ENCODE results near the gene RAB3IL1.
"Not testable (repeated sequence)": the region's sequence is repeated elsewhere in the genome, so short reads cannot be mapped to it uniquely, and the experiment has no call there.

RAB3IL1 gene

GRCh38 chr11:61953632-61954031, 36.3 kb upstream of the RAB3IL1 start:
- DNase-seq (ENCODE audit: low read depth), result not testable (repeated sequence)

DNA sequence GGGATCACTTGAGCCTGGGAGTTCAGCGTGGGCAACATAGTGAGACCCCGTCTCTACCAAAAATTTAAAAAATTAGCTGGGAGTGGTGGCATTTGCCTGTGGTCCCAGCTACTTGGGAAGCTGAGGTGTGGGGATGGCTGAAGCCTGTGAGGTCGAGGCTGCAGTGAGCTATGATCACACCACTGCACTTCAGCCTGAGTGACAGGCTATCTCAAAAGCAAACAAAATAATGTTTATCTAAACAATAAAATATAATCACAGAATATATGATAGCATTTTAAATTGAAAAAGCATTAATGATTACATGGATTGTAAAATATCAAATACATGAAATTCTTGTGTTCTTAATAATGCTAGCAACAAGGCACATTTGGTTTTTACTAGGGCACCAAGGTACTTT, 35.5 kb upstream of the RAB3IL1 start:
- no peak for DNase-seq (ENCODE audit: low read depth)

DNA sequence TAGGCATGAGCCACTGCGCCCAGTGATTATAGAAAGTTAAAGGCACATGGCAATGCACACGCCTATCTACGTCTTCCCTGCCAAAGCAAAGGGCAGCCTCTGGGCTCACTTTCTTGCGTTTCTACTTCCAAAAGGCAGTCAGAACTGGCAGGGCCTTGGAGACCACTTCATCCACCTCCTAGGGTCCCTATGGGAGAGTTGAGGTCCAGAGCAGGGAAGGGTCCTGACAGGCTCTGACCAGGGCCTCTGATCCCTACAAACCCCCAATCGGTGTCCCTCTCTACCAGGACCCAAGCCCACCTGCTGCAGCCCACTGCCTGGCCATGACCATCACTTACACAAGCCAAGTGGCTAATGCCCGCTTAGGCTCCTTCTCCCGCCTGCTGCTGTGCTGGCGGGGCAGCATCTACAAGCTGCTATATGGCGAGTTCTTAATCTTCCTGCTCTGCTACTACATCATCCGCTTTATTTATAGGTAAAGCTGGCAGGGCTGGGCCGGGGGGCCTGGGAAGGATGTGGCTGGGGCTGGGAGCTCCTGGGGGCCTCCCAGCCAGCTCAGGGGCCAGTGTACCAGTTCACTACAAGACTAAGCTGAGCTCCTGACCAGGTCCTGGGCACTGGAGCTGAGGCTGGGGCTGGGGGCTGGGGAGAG, 34.2 kb upstream of the RAB3IL1 start:
- DNase-seq (ENCODE audit: low read depth), result no peak

DNA sequence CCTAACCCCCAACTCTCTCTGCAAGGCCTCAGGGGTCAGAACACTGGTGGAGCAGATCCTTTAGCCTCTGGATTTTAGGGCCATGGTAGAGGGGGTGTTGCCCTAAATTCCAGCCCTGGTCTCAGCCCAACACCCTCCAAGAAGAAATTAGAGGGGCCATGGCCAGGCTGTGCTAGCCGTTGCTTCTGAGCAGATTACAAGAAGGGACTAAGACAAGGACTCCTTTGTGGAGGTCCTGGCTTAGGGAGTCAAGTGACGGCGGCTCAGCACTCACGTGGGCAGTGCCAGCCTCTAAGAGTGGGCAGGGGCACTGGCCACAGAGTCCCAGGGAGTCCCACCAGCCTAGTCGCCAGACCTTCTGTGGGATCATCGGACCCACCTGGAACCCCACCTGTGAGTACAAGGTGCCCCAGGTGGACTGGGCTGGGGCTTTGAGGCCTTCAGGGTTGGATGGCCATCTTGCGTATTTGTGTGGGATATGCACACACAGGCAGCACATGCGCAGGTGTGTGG, 32.7 kb upstream of the RAB3IL1 start, which contains the start of gene BEST1:
TSS of gene BEST1 (plus strand) at position 317 of the 513 bp plus-strand sequence. CDS start 1,456 bp downstream, outside the sequence.
- DNase-seq (ENCODE audit: low read depth), result no peak

- DNase-seq (ENCODE audit: low read depth), result no peak
Observed at GRCh38 chr11:61949169-61950034, 32.0 kb upstream of the RAB3IL1 start.

DNA sequence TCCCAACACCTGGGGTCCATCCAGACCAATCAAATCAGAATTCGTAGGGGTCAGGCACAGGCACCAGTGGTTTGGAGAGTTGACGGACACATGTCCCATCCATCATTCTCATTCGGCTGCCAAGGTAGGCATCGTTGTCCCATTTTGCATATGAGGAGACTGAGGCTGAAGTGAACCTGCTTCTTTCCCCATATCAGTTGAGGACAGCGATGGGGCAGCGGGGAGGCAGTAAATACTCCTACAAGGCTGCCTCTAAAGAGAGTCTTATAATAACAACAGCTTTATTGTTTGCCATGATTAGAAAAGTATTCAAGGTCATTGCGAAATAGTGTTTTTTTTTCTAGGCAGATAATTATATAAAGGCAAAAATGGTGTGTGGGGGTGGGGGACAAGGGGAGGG, 31.1 kb upstream of the RAB3IL1 start:
- DNase-seq (ENCODE audit: low read depth), result no peak

DNA sequence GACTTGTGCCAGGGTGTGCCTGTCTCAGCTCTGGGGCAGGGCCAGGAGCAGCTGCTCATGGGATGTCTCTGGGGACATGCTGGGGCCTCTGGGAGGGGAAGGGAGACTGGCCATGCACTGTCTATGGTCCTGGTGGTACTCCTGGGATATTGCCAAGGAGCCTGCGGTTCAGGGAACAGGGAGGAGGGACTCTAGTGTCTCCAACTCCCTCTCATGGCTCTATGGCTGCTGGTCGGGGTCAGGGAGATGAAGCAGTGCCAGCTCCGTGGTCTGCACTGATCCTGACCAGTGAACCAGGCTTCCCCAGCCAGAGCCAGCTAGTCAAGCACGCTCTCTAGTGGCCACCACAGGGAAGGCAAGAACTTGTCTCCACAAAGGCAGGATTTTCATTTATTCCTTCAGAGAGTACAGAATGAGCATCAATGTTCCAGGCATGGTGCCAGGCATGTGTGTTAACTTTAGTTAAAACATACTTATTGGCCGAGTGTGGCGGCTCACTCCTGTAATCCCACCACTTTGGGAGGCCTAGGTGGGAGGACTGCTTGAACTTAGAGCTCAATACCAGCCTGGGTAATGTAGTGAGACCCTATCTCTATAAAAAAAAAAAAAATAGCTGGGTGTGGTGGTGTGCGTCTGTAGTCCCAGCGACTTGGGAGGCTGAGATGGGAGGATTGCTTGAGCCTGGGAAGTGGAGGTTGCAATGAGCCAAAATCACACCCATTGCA, 30.3 kb upstream of the RAB3IL1 start:
- peak; percentile 43 for DNase-seq (ENCODE audit: low read depth)

DNA sequence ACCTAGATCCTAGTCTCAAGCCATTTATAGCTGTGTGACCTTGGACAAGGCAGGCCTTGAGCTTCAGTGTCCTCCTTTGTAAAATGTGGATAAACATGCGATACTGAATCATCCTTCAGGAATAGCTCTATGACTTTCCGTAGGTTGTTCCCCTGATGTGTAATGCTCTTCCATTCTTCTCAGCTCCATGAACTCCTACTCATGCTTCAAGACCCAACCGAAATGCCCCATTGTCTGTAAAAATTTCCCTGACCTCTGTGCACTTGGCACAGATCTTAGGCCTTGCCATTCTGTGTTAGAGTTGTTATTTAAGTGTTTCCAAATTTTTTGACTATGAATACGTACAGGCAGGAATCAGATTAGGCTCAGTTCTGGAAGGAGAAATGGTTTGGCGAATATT, 29.5 kb upstream of the RAB3IL1 start:
- DNase-seq (ENCODE audit: low read depth), result no peak

DNA sequence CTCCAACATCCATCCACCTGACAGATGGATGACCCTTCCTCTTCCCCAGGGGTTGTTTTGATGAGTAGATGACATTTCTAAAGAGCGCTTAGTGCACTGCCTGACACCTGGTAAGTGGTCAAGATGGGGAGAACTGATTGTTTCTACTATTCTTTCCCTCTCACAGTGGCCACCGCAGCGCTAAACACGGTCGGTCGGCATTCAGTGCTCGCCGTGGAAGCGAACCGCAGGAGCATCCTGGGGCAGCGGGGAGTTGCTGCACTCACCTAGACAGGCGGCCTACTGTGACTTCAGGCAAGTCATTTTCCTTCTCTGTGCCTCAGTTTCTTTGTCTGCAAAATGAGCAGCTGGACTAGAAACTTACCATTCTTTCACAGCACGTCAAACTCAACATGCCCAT, 27.8 kb upstream of the RAB3IL1 start:
- no peak for DNase-seq (ENCODE audit: low read depth)

DNA sequence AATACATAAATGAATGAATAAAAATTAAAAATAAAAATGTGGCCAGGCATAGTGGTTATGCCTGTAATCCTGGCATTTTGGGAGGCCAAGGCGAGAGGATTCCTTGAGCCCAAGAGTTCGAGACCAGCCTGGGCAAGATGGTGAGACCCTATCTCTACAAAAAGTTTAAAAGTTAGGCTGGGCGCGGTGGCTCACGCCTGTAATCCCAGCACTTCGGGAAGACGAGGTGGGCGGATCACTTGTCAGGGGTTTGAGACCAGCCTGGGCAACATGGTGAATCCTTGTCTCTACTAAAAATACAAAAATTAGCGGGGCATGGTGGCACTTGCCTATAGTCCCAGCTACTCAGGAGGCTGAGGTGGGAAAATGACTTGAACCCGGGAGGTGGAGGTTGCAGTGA, 23.1 kb upstream of the RAB3IL1 start:
- no peak for DNase-seq (ENCODE audit: low read depth)

GRCh38 chr11:61935861-61936260, 18.5 kb upstream of the RAB3IL1 start:
- no peak for DNase-seq (ENCODE audit: low read depth)

DNA sequence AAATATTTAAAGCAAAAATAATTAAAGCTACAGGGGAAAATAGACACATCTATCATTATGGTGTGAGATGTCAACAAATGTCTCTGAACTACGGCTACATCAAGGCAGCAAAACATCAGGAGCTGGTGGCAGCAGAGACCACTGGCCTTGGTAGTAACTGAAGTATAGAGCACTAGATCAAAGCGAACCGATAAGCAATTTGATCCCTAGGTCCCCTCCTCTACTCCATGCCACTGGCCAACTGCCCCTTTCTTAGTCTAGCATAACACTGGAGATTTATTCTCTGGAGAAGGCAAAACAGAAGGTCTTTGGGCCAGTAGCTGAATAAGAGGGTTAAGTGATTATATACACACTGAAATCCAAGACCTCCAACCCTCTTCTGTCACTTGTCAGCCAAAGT, 13.6 kb upstream of the RAB3IL1 start:
- no peak for DNase-seq (ENCODE audit: low read depth)

GRCh38 chr11:61928606-61929005, 11.2 kb upstream of the RAB3IL1 start:
- DNase-seq (ENCODE audit: low read depth), result no peak

- no peak for DNase-seq (ENCODE audit: low read depth)
Observed at GRCh38 chr11:61927501-61927900, 10.1 kb upstream of the RAB3IL1 start.

DNA sequence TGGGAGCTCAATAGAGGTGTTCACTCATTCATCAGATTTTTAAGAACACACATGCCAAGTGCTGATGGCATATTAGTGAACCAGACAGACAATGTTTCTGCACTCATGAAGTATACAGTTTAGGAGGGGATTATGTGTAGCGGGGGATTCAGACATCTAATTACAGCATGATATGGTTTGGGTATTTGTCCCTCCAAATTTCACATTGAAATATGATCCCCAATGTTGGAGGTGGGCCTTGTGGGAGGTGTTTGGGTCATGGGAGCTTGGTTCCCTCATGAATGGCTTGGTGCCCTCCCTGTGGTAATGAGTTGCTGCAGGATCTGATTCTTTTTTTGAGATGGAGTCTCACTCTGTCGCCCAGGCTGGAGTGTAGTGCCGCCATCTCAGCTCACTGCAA, 8.9 kb upstream of the RAB3IL1 start:
- no peak for DNase-seq (ENCODE audit: low read depth)

- no peak for DNase-seq (ENCODE audit: low read depth)
Observed at GRCh38 chr11:61925736-61926135, 8.4 kb upstream of the RAB3IL1 start.

- DNase-seq (ENCODE audit: low read depth), result no peak
Observed at GRCh38 chr11:61924064-61924455, 6.7 kb upstream of the RAB3IL1 start.

DNA sequence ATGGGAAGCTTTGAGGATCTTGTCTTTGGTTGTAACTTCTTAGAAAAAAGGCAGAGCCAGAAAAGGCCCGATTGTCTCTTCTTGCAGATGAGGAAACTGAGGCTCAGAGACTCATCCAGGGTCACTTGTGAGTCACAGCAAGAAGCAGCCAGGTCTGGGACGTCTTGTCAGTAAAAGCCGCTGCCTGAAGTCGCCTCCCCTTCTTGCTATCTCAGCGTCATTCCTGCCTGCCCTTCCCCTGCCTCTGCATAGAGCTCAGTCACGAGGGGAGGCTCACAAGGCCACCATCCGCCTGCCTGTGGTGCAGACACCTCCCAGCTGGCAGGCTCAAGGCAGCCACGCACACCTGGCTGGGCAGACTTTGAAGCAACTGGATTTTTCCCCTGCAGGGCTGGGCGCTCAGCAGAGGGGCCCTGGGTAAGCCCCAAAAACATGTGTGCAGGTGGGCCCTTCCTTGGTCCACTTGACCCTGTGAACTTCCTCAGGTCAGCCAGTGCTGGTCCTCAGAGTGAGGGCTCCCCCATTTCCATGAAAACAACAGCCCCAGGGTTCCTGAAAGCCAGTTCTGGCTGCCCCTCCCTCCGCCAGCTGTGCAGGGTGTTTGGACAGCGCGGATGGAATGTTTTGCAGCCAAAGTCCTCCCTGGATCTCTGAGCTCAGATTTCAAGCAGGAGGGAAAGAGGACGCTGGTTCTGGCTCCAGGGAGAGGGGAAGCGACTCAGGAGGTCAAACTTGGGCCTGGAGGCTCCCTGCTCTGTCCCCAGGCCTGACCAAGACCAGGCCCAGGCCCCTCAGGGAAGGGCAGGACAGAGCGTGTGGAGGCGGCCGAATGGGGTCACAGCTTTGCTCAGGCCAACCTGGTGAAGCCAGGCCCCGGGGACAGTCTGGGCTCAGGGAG, 6.0 kb upstream of the RAB3IL1 start:
- DNase-seq (ENCODE audit: low read depth), result no peak

DNA sequence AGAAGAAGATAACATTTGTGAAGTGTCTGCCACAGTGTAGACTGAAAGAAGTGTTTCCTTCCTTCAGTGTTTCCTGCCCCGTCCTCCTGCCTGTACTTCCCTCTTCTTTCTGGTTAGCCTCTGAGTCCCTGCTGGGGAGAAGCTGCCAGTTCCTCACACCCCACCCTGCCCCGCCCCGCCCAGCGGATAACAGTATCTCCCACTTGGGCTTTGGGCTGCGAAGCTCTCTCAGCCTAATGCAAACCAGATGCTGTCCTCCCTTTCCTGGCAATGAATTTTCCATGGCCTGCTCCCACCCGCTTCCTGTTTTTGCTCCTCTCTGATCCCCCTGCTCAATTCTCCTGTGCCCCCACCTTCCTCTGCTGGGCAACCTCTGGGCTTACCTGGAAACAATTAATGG, 5.2 kb upstream of the RAB3IL1 start:
- DNase-seq (ENCODE audit: low read depth), result no peak

GRCh38 chr11:61921446-61921845, 4.1 kb upstream of the RAB3IL1 start:
- DNase-seq (ENCODE audit: low read depth), result no peak
